Measurements from ENCODE around the gene LYVE1. TPM values are rescaled to one million over a fixed set of nuclear protein-coding genes. Genes with fewer than 3 reads are reported as not detected.

LYVE1 gene
- total RNA-seq, 2 experiments from 2014 or later: not detected

- Mint-ChIP-seq H3K4me3 (no peak overlapping the region), H3K4me1 (ENCODE audit: low read depth) (peaks cover 10% of the 10 kb centered on the region), H3K36me3 (ENCODE audit: low read depth) (no peaks in the 10 kb centered on the region), H3K27me3 (ENCODE audit: low read depth) (no peaks in the 10 kb centered on the region), H3K27ac (no peak overlapping the region), H3K9me3 (no peaks in the 10 kb centered on the region)
- CTCF ChIA-PET: interaction anchor here (0.6 to 0.9 kb wide), 2 partner anchors 16 to 79 kb away, joined by 3 read pairs; no protein-coding TSS in a partner anchor
- no peak for DNase-seq
- intact Hi-C loops (cut with micrococcal nuclease): loop anchor here (5.0 kb wide), 3 partner anchors 193 to 1298 kb away; partner anchors contain the start of genes EIF4G2 and USP47
Measured at GRCh38 chr11:10544491-10545465, 23.7 kb downstream of the LYVE1 start.

GRCh38 chr11:10543782-10544181, 24.7 kb downstream of the LYVE1 start:
- H3K27me3 Mint-ChIP-seq (ENCODE audit: low read depth): no peaks in the 10 kb centered on the region
- no peak overlapping the region for H3K27ac Mint-ChIP-seq
- no peak overlapping the region for H3K4me3 Mint-ChIP-seq
- H3K36me3 Mint-ChIP-seq (ENCODE audit: low read depth): no peaks in the 10 kb centered on the region
- peaks cover 17% of the 10 kb centered on the region for H3K4me1 Mint-ChIP-seq (ENCODE audit: low read depth)
- no peak for DNase-seq
- CTCF ChIA-PET: interaction anchor here (0.6 to 0.9 kb wide), 2 partner anchors 17 to 78 kb away, joined by 3 read pairs; no protein-coding TSS in a partner anchor
- intact Hi-C loops (cut with micrococcal nuclease): loop anchor here (5.0 kb wide), 3 partner anchors 194 to 1299 kb away; partner anchors contain the start of genes EIF4G2 and USP47
- no peaks in the 10 kb centered on the region for H3K9me3 Mint-ChIP-seq

- H3K36me3 Mint-ChIP-seq (ENCODE audit: low read depth): no peaks in the 10 kb centered on the region
- H3K27ac Mint-ChIP-seq: no peak overlapping the region
- H3K4me3 Mint-ChIP-seq: no peak overlapping the region
- H3K9me3 Mint-ChIP-seq: no peaks in the 10 kb centered on the region
- CTCF ChIA-PET: interaction anchor here (1.1 to 3.2 kb wide), 3 partner anchors 15 to 104 kb away, joined by 3 to 17 read pairs (median 15); partner anchors contain the start of gene AMPD3
- peaks cover 18% of the 10 kb centered on the region for H3K4me1 Mint-ChIP-seq (ENCODE audit: low read depth)
- intact Hi-C loops (cut with micrococcal nuclease): loop anchor here (5.0 kb wide), 3 partner anchors 195 to 1300 kb away; partner anchors contain the start of genes EIF4G2 and USP47
- no peak for DNase-seq
- no peaks in the 10 kb centered on the region for H3K27me3 Mint-ChIP-seq (ENCODE audit: low read depth)
Measured at GRCh38 chr11:10542776-10543175, 25.7 kb downstream of the LYVE1 start.

- Mint-ChIP-seq H3K4me3 (peak overlapping the region; percentile 86), H3K36me3 (ENCODE audit: low read depth) (no peaks in the 10 kb centered on the region), H3K4me1 (ENCODE audit: low read depth) (peaks cover 18% of the 10 kb centered on the region), H3K9me3 (no peaks in the 10 kb centered on the region), H3K27ac (no peak overlapping the region), H3K27me3 (ENCODE audit: low read depth) (no peaks in the 10 kb centered on the region)
- CTCF ChIA-PET: interaction anchor here (0.8 to 3.2 kb wide), 28 partner anchors 9 to 194 kb away, joined by 3 to 17 read pairs (median 5); partner anchors contain the start of gene AMPD3
- no peak for DNase-seq
- intact Hi-C loops (cut with micrococcal nuclease): loop anchor here (1.0 to 5.0 kb wide), 7 partner anchors 14 to 1301 kb away; partner anchors contain the start of genes CTR9, EIF4G2 and USP47
Measured at GRCh38 chr11:10541561-10541930, 26.9 kb downstream of the LYVE1 start.

- peak; percentile 96 for DNase-seq
- CTCF ChIA-PET: interaction anchor here (0.7 to 3.2 kb wide), 39 partner anchors 9 to 197 kb away, joined by 3 to 17 read pairs (median 4); partner anchors contain the start of gene AMPD3
- Mint-ChIP-seq H3K36me3 (ENCODE audit: low read depth) (no peaks in the 10 kb centered on the region), H3K4me3 (peak within 1 kb of the TSS; percentile 86), H3K27ac (no peak within 1 kb of the TSS), H3K27me3 (ENCODE audit: low read depth) (no peaks in the 10 kb centered on the region), H3K9me3 (no peaks in the 10 kb centered on the region), H3K4me1 (ENCODE audit: low read depth) (peaks cover 21% of the 10 kb centered on the region)
- intact Hi-C loops (cut with micrococcal nuclease): loop anchor here (1.0 to 5.0 kb wide), 9 partner anchors 14 to 1301 kb away; partner anchors contain the start of genes CTR9, EIF4G2 and USP47
Measured at GRCh38 chr11:10540915-10541560, 27.4 kb downstream of the LYVE1 start, which contains the start of gene RNF141. Gene RNF141, minus strand, starts transcription at chr11:10541187. Its CDS starts 7,029 bp downstream, at chr11:10534158.

- Mint-ChIP-seq H3K27ac (no peak overlapping the region), H3K4me3 (peak overlapping the region; percentile 86), H3K9me3 (no peaks in the 10 kb centered on the region), H3K27me3 (ENCODE audit: low read depth) (no peaks in the 10 kb centered on the region), H3K36me3 (ENCODE audit: low read depth) (no peaks in the 10 kb centered on the region), H3K4me1 (ENCODE audit: low read depth) (peaks cover 23% of the 10 kb centered on the region)
- CTCF ChIA-PET: interaction anchor here (0.6 to 3.2 kb wide), 34 partner anchors 9 to 198 kb away, joined by 3 to 17 read pairs (median 4); partner anchors contain the start of gene AMPD3
- intact Hi-C loops (cut with micrococcal nuclease): loop anchor here (1.0 to 5.0 kb wide), 5 partner anchors 114 to 1302 kb away; partner anchors contain the start of genes EIF4G2 and USP47
- no peak for DNase-seq
Measured at GRCh38 chr11:10540546-10540914, 27.9 kb downstream of the LYVE1 start.

GRCh38 chr11:10539339-10539738, 29.1 kb downstream of the LYVE1 start:
- H3K36me3 Mint-ChIP-seq (ENCODE audit: low read depth): no peaks in the 10 kb centered on the region
- H3K4me3 Mint-ChIP-seq: peak overlapping the region; percentile 86
- no peak overlapping the region for H3K27ac Mint-ChIP-seq
- peaks cover 23% of the 10 kb centered on the region for H3K4me1 Mint-ChIP-seq (ENCODE audit: low read depth)
- DNase-seq: no peak
- H3K27me3 Mint-ChIP-seq (ENCODE audit: low read depth): no peaks in the 10 kb centered on the region
- H3K9me3 Mint-ChIP-seq: no peaks in the 10 kb centered on the region
- intact Hi-C loops (cut with micrococcal nuclease): loop anchor here (5.0 kb wide), 1 partner anchor 1077 kb away; the partner anchor contains the start of gene ZNF143
- CTCF ChIA-PET: interaction anchor here (2.1 to 2.5 kb wide), 2 partner anchors 115 to 133 kb away, joined by 5 to 13 read pairs; no protein-coding TSS in a partner anchor

GRCh38 chr11:10538924-10539323, 29.5 kb downstream of the LYVE1 start:
- H3K27me3 Mint-ChIP-seq (ENCODE audit: low read depth): no peaks in the 10 kb centered on the region
- H3K9me3 Mint-ChIP-seq: no peaks in the 10 kb centered on the region
- DNase-seq: no peak
- CTCF ChIA-PET: no interaction called here
- no peak overlapping the region for H3K4me3 Mint-ChIP-seq
- H3K36me3 Mint-ChIP-seq (ENCODE audit: low read depth): peaks cover under 1% of the 10 kb centered on the region
- H3K27ac Mint-ChIP-seq: no peak overlapping the region
- intact Hi-C loops (cut with micrococcal nuclease): loop anchor here (5.0 kb wide), 1 partner anchor 1077 kb away; the partner anchor contains the start of gene ZNF143
- H3K4me1 Mint-ChIP-seq (ENCODE audit: low read depth): peaks cover 23% of the 10 kb centered on the region

GRCh38 chr11:10537600-10537999, 30.9 kb downstream of the LYVE1 start:
- no peaks in the 10 kb centered on the region for H3K9me3 Mint-ChIP-seq
- CTCF ChIA-PET: interaction anchor here (1.0 kb wide), 1 partner anchor 124 kb away, joined by 3 read pairs; no protein-coding TSS in a partner anchor
- H3K27me3 Mint-ChIP-seq (ENCODE audit: low read depth): no peaks in the 10 kb centered on the region
- H3K4me1 Mint-ChIP-seq (ENCODE audit: low read depth): peaks cover 23% of the 10 kb centered on the region
- DNase-seq: no peak
- peaks cover 5% of the 10 kb centered on the region for H3K36me3 Mint-ChIP-seq (ENCODE audit: low read depth)
- intact Hi-C loops (cut with micrococcal nuclease): loop anchor here (5.0 kb wide), 1 partner anchor 1075 kb away; the partner anchor contains the start of gene ZNF143
- no peak overlapping the region for H3K4me3 Mint-ChIP-seq
- H3K27ac Mint-ChIP-seq: no peak overlapping the region

- CTCF ChIA-PET: interaction anchor here (0.6 to 1.0 kb wide), 4 partner anchors 66 to 1536 kb away, joined by 3 read pairs; no protein-coding TSS in a partner anchor
- Mint-ChIP-seq H3K27ac (no peak overlapping the region), H3K27me3 (ENCODE audit: low read depth) (no peaks in the 10 kb centered on the region), H3K4me3 (no peak overlapping the region), H3K36me3 (ENCODE audit: low read depth) (peaks cover 6% of the 10 kb centered on the region), H3K4me1 (ENCODE audit: low read depth) (peaks cover 8% of the 10 kb centered on the region), H3K9me3 (no peaks in the 10 kb centered on the region)
- intact Hi-C loops (cut with micrococcal nuclease): no loop called here
- DNase-seq: no peak
Measured at GRCh38 chr11:10534316-10534715, 34.1 kb downstream of the LYVE1 start.

- H3K4me3 Mint-ChIP-seq: no peak overlapping the region
- H3K9me3 Mint-ChIP-seq: no peaks in the 10 kb centered on the region
- peaks cover 4% of the 10 kb centered on the region for H3K4me1 Mint-ChIP-seq (ENCODE audit: low read depth)
- intact Hi-C loops (cut with micrococcal nuclease): no loop called here
- DNase-seq: no peak
- H3K36me3 Mint-ChIP-seq (ENCODE audit: low read depth): peaks cover 11% of the 10 kb centered on the region
- no peaks in the 10 kb centered on the region for H3K27me3 Mint-ChIP-seq (ENCODE audit: low read depth)
- no peak overlapping the region for H3K27ac Mint-ChIP-seq
- CTCF ChIA-PET: no interaction called here
Measured at GRCh38 chr11:10533323-10533722, 35.1 kb downstream of the LYVE1 start.

All from activated naive CD4-positive, alpha-beta T cell treated with anti-CD3 and anti-CD28 coated beads for 36 hours (primary cell).